Gastroesophageal sphincter (tissue), 4 donors: ENCODE data around the gene RBM23. TPM values are rescaled to one million over a fixed set of nuclear protein-coding genes. Genes with fewer than 3 reads are reported as not detected.

Source experiments
- ATAC-seq: fragments of 150-250 bp; one replicate; pipeline ENCODE4 v1.9.1; 2016; ENCODE audit warnings: mild to moderate bottlenecking, moderate library complexity
- H3K27ac ChIP-seq, 4 donors: fragments of 200-600 bp; sonication (generic) in 3 of 4; 1 replicate in 3 of 4; 2 replicates in 1 of 4; pipeline ENCODE4 v1.5.1; 2016 to 2019
- H3K27me3 ChIP-seq: fragments of 200-600 bp; sonication (generic); one replicate; pipeline ENCODE4 v1.5.1; 2019
- H3K36me3 ChIP-seq, 2 donors: fragments of 200-600 bp; sonication (generic); one replicate each; pipeline ENCODE4 v1.5.1; 2019; ENCODE audit warnings: control low read depth in 1 of 2
- H3K4me1 ChIP-seq, 3 donors: fragments of 200-600 bp; sonication (generic); 1 replicate in 2 of 3; 2 replicates in 1 of 3; pipeline ENCODE4 v1.5.1; 2016 to 2019; ENCODE audit warnings: control low read depth in 2 of 3
- H3K4me3 ChIP-seq, 2 donors: fragments of 200-600 bp; sonication (generic); one replicate each; pipeline ENCODE4 v1.5.1; 2019; ENCODE audit warnings: mild to moderate bottlenecking in 1 of 2, moderate library complexity in 1 of 2
- H3K9me3 ChIP-seq, 3 donors: fragments of 200-600 bp; sonication (generic); one replicate each; pipeline ENCODE4 v1.5.1; 2017 to 2019; ENCODE audit warnings: control low read depth in 2 of 3
- CTCF ChIP-seq, 4 experiments: fragments of 200-600 bp in 2 of 4; fragments of 450-650 bp in 2 of 4; sonication (generic) in 1 of 4; IDR thresholded peaks; one replicate each; pipeline ENCODE4 v1.5.1; 2017 to 2019; ENCODE audit warnings: antibody characterized with exemption in 4 of 4, mild to moderate bottlenecking in 2 of 4, moderate library complexity in 2 of 4
- EP300 ChIP-seq: sonication (generic); formaldehyde crosslinking; IDR thresholded peaks from one replicate; pipeline ENCODE4 v1.6.1; 2017; ENCODE audit warnings: antibody characterized with exemption, mild to moderate bottlenecking
- POLR2A ChIP-seq, 2 donors: fragments of 450-650 bp; IDR thresholded peaks; one replicate each; pipeline ENCODE4 v1.6.1; 2017; ENCODE audit warnings: antibody characterized with exemption in 2 of 2, mild to moderate bottlenecking in 2 of 2, moderate library complexity in 1 of 2
- POLR2AphosphoS5 ChIP-seq: sonication (generic); formaldehyde crosslinking; IDR thresholded peaks from one replicate; pipeline ENCODE4 v1.6.1; 2017; ENCODE audit warnings: antibody characterized with exemption
- WGBS, 2 donors: methylation state at CpG; one replicate each; pipeline ENCODE4 v1.1.5; 2018; ENCODE audit warnings: low coverage in 1 of 2; 5-methylcytosine and 5-hydroxymethylcytosine counted together
- total RNA-seq, 4 donors: library from RNA; depleted of rRNA; stranded (reverse); fragments of >200 nt; gene quantifications; one replicate each; pipeline ENCODE4 v1.1.0, GENCODE V29; 2016

Gene RBM23
- total RNA-seq, 4 donors from 2014 or later = 94.4 to 855 (median 368) TPM

- peaks cover 0 to 29% (median 0%) of the 10 kb centered on the region in 3 donors for H3K4me1 ChIP-seq
- no peak for ATAC-seq
- no peaks in the 10 kb centered on the region for H3K9me3 ChIP-seq
- WGBS, 2 donors = 60 to 65% methylated on average over 2 to 3 of the region's 3 CpGs
- no peak overlapping the region for H3K27ac ChIP-seq
- TF ChIP-seq POLR2AphosphoS5 (no peak), EP300 (no peak), POLR2A (IDR thresholded peaks at IDR 0.05) (no peak), CTCF (IDR thresholded peaks at IDR 0.05) (no peak)
- H3K36me3 ChIP-seq = peaks cover 6 to 24% of the 10 kb centered on the region in 2 donors
- no peak overlapping the region for H3K4me3 ChIP-seq
- no peaks in the 10 kb centered on the region for H3K27me3 ChIP-seq
Measured at GRCh38 chr14:22896760-22897159, 22.2 kb downstream of the RBM23 start.

GRCh38 chr14:22896356-22896755 lies 22.6 kb downstream of the RBM23 start:
- no peaks in the 10 kb centered on the region for H3K9me3 ChIP-seq
- H3K36me3 ChIP-seq = peaks cover 5 to 20% of the 10 kb centered on the region in 2 donors
- no peak for TF ChIP-seq POLR2AphosphoS5
- no peak for TF ChIP-seq CTCF (IDR thresholded peaks at IDR 0.05)
- no peak for TF ChIP-seq POLR2A (IDR thresholded peaks at IDR 0.05)
- no peak for TF ChIP-seq EP300
- no peak for ATAC-seq
- H3K27ac ChIP-seq = no peak overlapping the region
- no peaks in the 10 kb centered on the region for H3K27me3 ChIP-seq
- 36 to 69% methylated on average over 4 to 5 of the region's 5 CpGs for WGBS, 2 donors
- H3K4me3 ChIP-seq = no peak overlapping the region
- H3K4me1 ChIP-seq = peaks cover 0 to 29% (median 0%) of the 10 kb centered on the region in 3 donors

DNA sequence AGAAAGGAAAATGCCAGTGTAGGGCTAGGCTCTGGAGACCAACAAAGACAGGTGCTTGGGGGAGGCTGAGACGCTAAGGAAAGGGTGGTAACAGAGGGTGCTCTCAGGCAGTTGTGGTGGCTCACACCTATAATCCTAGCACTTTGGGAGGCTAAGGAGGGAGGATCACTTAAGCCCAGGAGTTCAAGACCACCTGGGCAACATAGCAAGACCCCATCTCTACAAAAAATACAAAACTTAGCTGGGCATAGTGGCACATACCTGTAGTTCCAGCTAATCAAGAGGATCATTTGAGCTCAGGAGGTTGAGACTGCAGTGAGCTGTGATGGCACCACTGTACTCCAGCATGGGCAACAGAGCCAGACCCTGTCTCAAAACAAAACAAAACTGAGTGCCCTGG lies 23.5 kb downstream of the RBM23 start:
- WGBS, 2 donors = 88 to 100% methylated on average over 1 of the region's 1 CpG
- Histone ChIP-seq H3K9me3 (no peaks in the 10 kb centered on the region), H3K27me3 (no peaks in the 10 kb centered on the region), H3K4me3 (no peak overlapping the region), H3K27ac (no peak overlapping the region), H3K4me1 (peaks cover 0 to 29% (median 0%) of the 10 kb centered on the region in 3 donors), H3K36me3 (peaks cover 0 to 10% of the 10 kb centered on the region in 2 donors)
- no peak for ATAC-seq
- no peak for TF ChIP-seq CTCF (IDR thresholded peaks at IDR 0.05)
- no peak for TF ChIP-seq POLR2A (IDR thresholded peaks at IDR 0.05)
- TF ChIP-seq POLR2AphosphoS5 = no peak
- no peak for TF ChIP-seq EP300

DNA sequence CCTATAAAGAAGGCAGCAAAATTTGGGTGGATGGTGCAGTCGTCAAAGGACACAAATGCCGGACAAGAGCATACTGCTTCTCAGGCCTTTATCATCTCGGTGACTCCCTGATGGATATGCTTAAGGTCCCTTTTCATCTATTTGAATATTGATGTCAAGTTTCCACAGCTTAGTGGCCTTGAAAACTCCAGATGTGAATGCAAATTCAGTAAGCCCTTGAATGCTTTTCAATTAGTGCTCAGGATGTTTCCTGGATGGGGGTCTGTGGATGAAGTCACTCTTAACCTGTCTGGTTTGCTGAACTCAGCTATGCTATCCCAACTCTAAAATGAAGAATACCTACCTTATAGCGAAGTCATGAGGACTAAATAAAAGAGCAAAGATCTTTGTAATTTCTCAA lies 25.2 kb downstream of the RBM23 start:
- WGBS, 2 donors = 89 to 95% methylated on average over 3 to 4 of the region's 4 CpGs

More for the DNA sequence above, 25.2 kb downstream of the RBM23 start:
- ATAC-seq = no peak
- Histone ChIP-seq H3K27me3 (no peaks in the 10 kb centered on the region), H3K9me3 (no peaks in the 10 kb centered on the region), H3K4me1 (peaks cover 0 to 14% (median 0%) of the 10 kb centered on the region in 3 donors), H3K4me3 (no peak overlapping the region), H3K27ac (no peak overlapping the region), H3K36me3 (peaks cover 0 to 9% of the 10 kb centered on the region in 2 donors)
- no peak for TF ChIP-seq POLR2AphosphoS5
- TF ChIP-seq EP300 = no peak
- TF ChIP-seq CTCF (IDR thresholded peaks at IDR 0.05) = no peak
- no peak for TF ChIP-seq POLR2A (IDR thresholded peaks at IDR 0.05)
